ENCODE data around the gene BFAR. TPM values are rescaled to one million over a fixed set of nuclear protein-coding genes. Genes with fewer than 3 reads are reported as not detected.
A peak's percentile ranks its signal among the peaks of the same experiment; 100 is the strongest.

The BFAR gene
- total and polyA plus RNA-seq, 2 donors (not counting 3 experiments of a cell fraction or from before 2014, with no cell fraction given), result 57.3 to 73.5 TPM

DNA sequence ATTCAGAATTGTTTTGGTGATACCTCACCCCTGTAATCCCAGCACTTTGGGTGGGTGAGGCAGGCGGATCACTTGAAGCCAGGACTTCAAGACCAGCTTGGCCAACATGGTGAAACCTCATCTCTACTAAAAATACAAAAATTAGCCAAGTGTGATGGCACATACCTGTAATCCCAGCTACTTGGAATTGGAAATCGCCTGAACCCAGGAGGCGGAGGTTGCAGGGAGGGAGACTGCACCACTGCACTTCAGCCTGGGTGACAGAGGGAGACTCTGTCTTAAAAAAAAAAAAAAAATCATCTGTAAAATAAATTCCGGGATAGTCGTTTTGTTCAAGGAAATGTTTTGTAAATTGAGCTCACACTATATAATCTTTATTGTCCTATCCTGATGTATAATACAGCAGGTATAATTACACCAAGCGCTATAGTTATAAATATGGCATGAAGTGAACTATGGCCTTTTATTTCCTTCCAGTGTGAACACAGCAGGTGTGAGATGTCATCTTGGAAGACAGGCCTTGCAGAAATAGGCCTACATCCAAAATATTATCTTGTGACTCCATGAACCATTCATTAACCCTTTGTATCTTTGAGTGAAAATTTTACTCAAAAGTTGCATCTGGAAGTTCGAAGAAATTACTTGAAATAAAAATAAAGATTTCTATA lies 35.9 kb downstream of the BFAR start:
- dilution Hi-C loops (cut with MboI; ENCODE audit: extremely low pct_ligation_motif_present, low sequenced_read_pairs), result no loop called here
- intact Hi-C loops (cut with micrococcal nuclease), result no loop called here
- Histone ChIP-seq H3K9me3 (replicated peaks; ENCODE audit: control insufficient read depth, insufficient read depth, low read length) (no peaks in the 10 kb centered on the region), H3K9ac (replicated peaks; ENCODE audit: extremely low read depth, insufficient read depth, low read length) (no peak overlapping the region), H3K4me2 (ENCODE audit: insufficient read depth, low read length) (no peak overlapping the region), H3K27ac (ENCODE audit: insufficient read depth, low read depth, low read length) (no peak overlapping the region), H3K4me3 (replicated peaks in 1 of 3; ENCODE audit: insufficient read depth in 1 of 3, low read depth in 1 of 3, low read length in 3 of 3) (no peak overlapping the region), H3K79me2 (ENCODE audit: control insufficient read depth, insufficient read depth, low read length) (no peaks in the 10 kb centered on the region), H3K36me3 (ENCODE audit: control insufficient read depth in 2 of 2, extremely low read depth in 1 of 2, insufficient read depth in 2 of 2, low read length in 2 of 2) (peaks cover 18 to 26% of the 10 kb centered on the region in 2 experiments), H4K20me1 (replicated peaks; ENCODE audit: control insufficient read depth, extremely low read depth, insufficient read depth, low read length) (no peaks in the 10 kb centered on the region), H3K27me3 (ENCODE audit: control insufficient read depth in 2 of 2, insufficient read depth in 2 of 2, low read length in 2 of 2) (no peaks in the 10 kb centered on the region), H2AFZ (ENCODE audit: low read depth, low read length) (no peak overlapping the region), H3K4me1 (ENCODE audit: control insufficient read depth, extremely low read depth, insufficient read depth, low read length) (no peaks in the 10 kb centered on the region), H3K9me1 (replicated peaks; ENCODE audit: control insufficient read depth, extremely low read depth, insufficient read depth, low read length) (no peaks in the 10 kb centered on the region)
- TSS peak; percentile 15 for BruUV-seq (replicated peaks)
- DNase-seq (ENCODE audit: low read depth, low spot score), result no peak
- POLR2A ChIA-PET, result no interaction called here
- TF ChIP-seq POLR2AphosphoS5 (IDR thresholded peaks at IDR 0.05; ENCODE audit: insufficient read depth, low read depth, low read length), result no peak
- TF ChIP-seq GATA2 (IDR thresholded peaks at IDR 0.05; ENCODE audit: insufficient read depth, insufficient read length, low read depth, low read length), result no peak
- TF ChIP-seq, protein P1, sequence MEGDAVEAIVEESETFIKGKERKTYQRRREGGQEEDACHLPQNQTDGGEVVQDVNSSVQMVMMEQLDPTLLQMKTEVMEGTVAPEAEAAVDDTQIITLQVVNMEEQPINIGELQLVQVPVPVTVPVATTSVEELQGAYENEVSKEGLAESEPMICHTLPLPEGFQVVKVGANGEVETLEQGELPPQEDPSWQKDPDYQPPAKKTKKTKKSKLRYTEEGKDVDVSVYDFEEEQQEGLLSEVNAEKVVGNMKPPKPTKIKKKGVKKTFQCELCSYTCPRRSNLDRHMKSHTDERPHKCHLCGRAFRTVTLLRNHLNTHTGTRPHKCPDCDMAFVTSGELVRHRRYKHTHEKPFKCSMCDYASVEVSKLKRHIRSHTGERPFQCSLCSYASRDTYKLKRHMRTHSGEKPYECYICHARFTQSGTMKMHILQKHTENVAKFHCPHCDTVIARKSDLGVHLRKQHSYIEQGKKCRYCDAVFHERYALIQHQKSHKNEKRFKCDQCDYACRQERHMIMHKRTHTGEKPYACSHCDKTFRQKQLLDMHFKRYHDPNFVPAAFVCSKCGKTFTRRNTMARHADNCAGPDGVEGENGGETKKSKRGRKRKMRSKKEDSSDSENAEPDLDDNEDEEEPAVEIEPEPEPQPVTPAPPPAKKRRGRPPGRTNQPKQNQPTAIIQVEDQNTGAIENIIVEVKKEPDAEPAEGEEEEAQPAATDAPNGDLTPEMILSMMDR (IDR thresholded peaks at IDR 0.05; ENCODE audit: extremely low read depth in 1 of 2, insufficient read depth in 1 of 2, low read depth in 1 of 2, low read length in 2 of 2), result no peak
- no peak for FAIRE-seq
- CTCF ChIA-PET, result no interaction called here

DNA sequence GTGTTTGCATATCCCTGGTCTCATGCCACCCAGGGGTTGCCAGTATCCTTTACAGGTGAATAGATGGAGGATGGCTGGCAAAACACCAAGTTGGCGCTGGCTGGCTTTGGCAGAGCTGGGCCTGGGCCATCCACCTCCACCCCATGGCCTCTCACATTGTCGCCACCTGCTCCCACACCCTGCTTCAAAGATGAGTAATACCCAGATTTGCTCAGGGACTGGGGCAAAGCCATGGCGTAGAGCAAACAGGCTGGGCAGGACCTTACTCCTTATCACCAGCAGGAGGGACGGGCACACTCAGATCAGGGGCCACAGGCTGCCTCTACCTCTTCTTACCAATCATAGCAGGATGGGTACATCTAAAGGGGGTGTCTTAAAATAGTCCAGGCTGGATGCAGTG lies 37.0 kb downstream of the BFAR start:
- Histone ChIP-seq H3K27me3 (ENCODE audit: control insufficient read depth in 2 of 2, insufficient read depth in 2 of 2, low read length in 2 of 2) (no peaks in the 10 kb centered on the region), H3K9me3 (replicated peaks; ENCODE audit: control insufficient read depth, insufficient read depth, low read length) (no peaks in the 10 kb centered on the region), H4K20me1 (replicated peaks; ENCODE audit: control insufficient read depth, extremely low read depth, insufficient read depth, low read length) (no peaks in the 10 kb centered on the region), H3K27ac (ENCODE audit: insufficient read depth, low read depth, low read length) (no peak overlapping the region), H3K4me1 (ENCODE audit: control insufficient read depth, extremely low read depth, insufficient read depth, low read length) (no peaks in the 10 kb centered on the region), H3K9ac (replicated peaks; ENCODE audit: extremely low read depth, insufficient read depth, low read length) (no peak overlapping the region), H2AFZ (ENCODE audit: low read depth, low read length) (no peak overlapping the region), H3K36me3 (ENCODE audit: control insufficient read depth in 2 of 2, extremely low read depth in 1 of 2, insufficient read depth in 2 of 2, low read length in 2 of 2) (peaks cover 12 to 19% of the 10 kb centered on the region in 2 experiments), H3K79me2 (ENCODE audit: control insufficient read depth, insufficient read depth, low read length) (no peaks in the 10 kb centered on the region), H3K9me1 (replicated peaks; ENCODE audit: control insufficient read depth, extremely low read depth, insufficient read depth, low read length) (no peaks in the 10 kb centered on the region), H3K4me2 (ENCODE audit: insufficient read depth, low read length) (no peak overlapping the region), H3K4me3 (replicated peaks in 1 of 3; ENCODE audit: insufficient read depth in 1 of 3, low read depth in 1 of 3, low read length in 3 of 3) (no peak overlapping the region)
- dilution Hi-C loops (cut with MboI; ENCODE audit: extremely low pct_ligation_motif_present, low sequenced_read_pairs) (no loop called here), intact Hi-C loops (cut with micrococcal nuclease) (no loop called here)
- TF ChIP-seq MYC (IDR thresholded peaks at IDR 0.05; ENCODE audit: low read depth, low read length) (no peak), POLR2A (IDR thresholded peaks at IDR 0.05; ENCODE audit: low read depth, low read length) (no peak), EZH2 (IDR thresholded peaks at IDR 0.05; ENCODE audit: borderline replicate concordance, low read depth, low read length, severe bottlenecking) (no peak), GATA2 (IDR thresholded peaks at IDR 0.05; ENCODE audit: insufficient read depth, insufficient read length, low read depth, low read length) (no peak), FOS (IDR thresholded peaks at IDR 0.05; ENCODE audit: borderline replicate concordance, insufficient read depth, low read length) (no peak), POLR2AphosphoS5 (IDR thresholded peaks at IDR 0.05; ENCODE audit: insufficient read depth, low read depth, low read length) (no peak), JUN (IDR thresholded peaks at IDR 0.05; ENCODE audit: borderline replicate concordance, insufficient read depth, insufficient read length, low read depth) (no peak)
- TF ChIP-seq, protein P1 (IDR thresholded peaks at IDR 0.05; ENCODE audit: extremely low read depth in 1 of 2, insufficient read depth in 1 of 2, low read depth in 1 of 2, low read length in 2 of 2), result no peak
- TF ChIP-seq, protein P2, sequence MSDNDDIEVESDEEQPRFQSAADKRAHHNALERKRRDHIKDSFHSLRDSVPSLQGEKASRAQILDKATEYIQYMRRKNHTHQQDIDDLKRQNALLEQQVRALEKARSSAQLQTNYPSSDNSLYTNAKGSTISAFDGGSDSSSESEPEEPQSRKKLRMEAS (IDR thresholded peaks at IDR 0.05; ENCODE audit: insufficient read depth, insufficient read length), result no peak
- BruUV-seq (replicated peaks), result no TSS peak
- POLR2A ChIA-PET, result no interaction called here
- DNase-seq (ENCODE audit: low read depth, low spot score) (no peak), FAIRE-seq (no peak)
- CTCF ChIA-PET, result no interaction called here
